GM03348 (cell line): Measurements from ENCODE around the gene AICDA.

Experiments used
- DNase-seq: peaks from one replicate; pipeline ENCODE4 v3.0.0; 2012; ENCODE audit warnings: low spot score

The AICDA gene

GRCh38 chr12:8554451-8555195, 58.0 kb downstream of the AICDA start:
- DNase-seq: peak; percentile 16

DNA sequence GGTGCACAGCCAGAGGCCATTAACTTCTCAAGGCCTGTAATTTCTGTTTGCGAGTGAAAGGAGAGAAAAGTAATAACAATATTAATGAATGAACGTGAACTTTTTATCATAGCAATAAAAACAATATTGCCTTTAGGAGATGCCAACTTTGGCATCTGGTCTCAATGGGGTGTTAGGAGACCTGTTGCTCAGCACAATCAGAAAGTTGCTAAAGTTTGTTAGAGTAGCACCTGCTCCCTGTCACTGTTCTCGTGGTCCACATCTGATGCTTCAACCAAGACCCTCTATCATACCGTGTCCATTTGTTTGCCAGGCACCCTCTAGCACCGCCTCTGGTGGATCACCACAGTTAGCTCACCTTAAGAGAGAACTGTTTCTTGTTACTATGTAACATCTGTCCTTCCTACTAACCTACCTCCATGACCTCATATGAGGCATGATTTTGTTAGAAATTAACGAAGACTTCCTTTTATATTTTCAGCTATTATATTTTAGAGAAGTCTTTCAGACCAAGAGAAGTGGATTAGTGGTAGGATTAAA, 59.5 kb downstream of the AICDA start:
- DNase-seq: no peak
